ENCODE results near the gene DOCK11. TPM values are rescaled to one million over a fixed set of nuclear protein-coding genes. Genes with fewer than 3 reads are reported as not detected.
"Not testable (repeated sequence)": the region's sequence is repeated elsewhere in the genome, so short reads cannot be mapped to it uniquely, and the experiment has no call there.

Gene DOCK11
- total RNA-seq, 3 donors from 2014 or later: 21.0 to 23.1 (median 22.0) TPM

DNA sequence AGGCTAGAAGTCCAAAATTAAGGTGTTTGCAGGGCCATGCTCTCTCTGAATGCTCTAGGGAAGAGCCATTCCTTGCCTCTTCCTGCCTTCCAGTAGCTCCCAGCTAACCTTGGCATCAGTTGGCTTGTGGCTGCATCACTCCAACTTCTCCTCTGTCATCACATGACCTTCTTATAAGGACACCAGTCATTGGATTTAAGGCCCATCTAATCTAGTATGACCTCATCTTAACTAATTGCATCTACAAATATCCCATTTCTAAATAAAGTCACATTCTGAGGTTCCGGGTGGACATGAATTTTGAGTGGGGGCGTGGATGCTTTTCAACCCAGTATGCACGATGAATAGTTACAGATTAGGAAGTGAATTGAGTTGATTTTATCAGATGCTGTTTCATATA, 89.7 kb downstream of the DOCK11 start:
- peaks cover 30% of the 10 kb centered on the region for H3K36me3 Mint-ChIP-seq (ENCODE audit: insufficient read depth)
- ATAC-seq: no peak
- no peak overlapping the region for H3K4me3 Mint-ChIP-seq
- no peaks in the 10 kb centered on the region for H3K4me1 Mint-ChIP-seq (ENCODE audit: low read depth)
- H3K9me3 Mint-ChIP-seq: no peaks in the 10 kb centered on the region
- H3K27me3 Mint-ChIP-seq (ENCODE audit: low read depth): no peaks in the 10 kb centered on the region
- no peak for DNase-seq

DNA sequence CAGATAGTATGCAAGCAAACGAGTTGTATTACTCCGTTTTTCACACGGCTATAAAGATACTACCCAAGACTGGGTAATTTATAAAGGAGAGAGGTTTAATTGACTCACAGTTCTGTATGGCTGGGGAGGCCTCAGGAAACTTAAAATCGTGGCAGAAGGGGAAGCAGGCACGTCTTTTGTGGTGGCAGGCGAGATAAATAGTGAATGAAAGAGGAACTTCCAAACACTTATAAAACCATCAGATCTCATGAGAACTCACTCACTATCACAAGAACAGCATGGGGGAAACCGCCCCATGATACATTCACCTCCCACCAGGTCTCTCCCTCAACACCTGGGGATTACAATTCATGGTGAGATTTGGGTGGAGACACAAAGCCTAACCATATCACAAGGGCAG, 90.6 kb downstream of the DOCK11 start:
- H3K4me3 Mint-ChIP-seq: not testable (repeated sequence)

GRCh38 chrX:118588715-118589114, 93.1 kb downstream of the DOCK11 start:
- Mint-ChIP-seq H3K9me3 (no peaks in the 10 kb centered on the region), H3K4me3 (no peak overlapping the region), H3K4me1 (ENCODE audit: low read depth) (no peaks in the 10 kb centered on the region), H3K36me3 (ENCODE audit: insufficient read depth) (peaks cover 24% of the 10 kb centered on the region), H3K27me3 (ENCODE audit: low read depth) (no peaks in the 10 kb centered on the region)
- no peak for DNase-seq
- no peak for ATAC-seq

More for the DNA sequence above, 90.6 kb downstream of the DOCK11 start:
- DNase-seq; H3K27me3 Mint-ChIP-seq (ENCODE audit: low read depth); H3K4me1 Mint-ChIP-seq (ENCODE audit: low read depth); H3K9me3 Mint-ChIP-seq; ATAC-seq: not testable (repeated sequence)
- H3K36me3 Mint-ChIP-seq (ENCODE audit: insufficient read depth): peaks cover 28% of the 10 kb centered on the region

DNA sequence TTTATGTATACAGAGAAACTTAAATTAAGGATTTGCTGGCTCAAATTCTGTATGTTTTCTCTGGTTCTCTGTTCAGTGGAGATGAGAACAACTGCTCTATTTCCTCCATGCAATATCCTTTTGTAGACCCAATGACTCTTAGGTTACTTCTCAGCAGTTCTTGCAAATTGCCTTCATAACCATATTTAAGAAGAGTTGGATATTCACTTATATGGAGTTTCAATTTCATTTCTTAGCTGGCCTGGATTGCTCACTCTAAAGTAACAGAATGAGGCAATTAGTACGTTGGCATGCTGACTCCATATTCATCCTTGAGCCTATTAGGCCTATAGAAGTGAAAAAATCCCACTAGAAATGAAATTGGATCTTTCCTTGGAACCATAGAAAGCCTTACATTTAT, 93.6 kb downstream of the DOCK11 start:
- no peaks in the 10 kb centered on the region for H3K9me3 Mint-ChIP-seq
- no peaks in the 10 kb centered on the region for H3K4me1 Mint-ChIP-seq (ENCODE audit: low read depth)
- no peak for ATAC-seq
- DNase-seq: no peak
- peaks cover 22% of the 10 kb centered on the region for H3K36me3 Mint-ChIP-seq (ENCODE audit: insufficient read depth)
- H3K27me3 Mint-ChIP-seq (ENCODE audit: low read depth): no peaks in the 10 kb centered on the region
- no peak overlapping the region for H3K4me3 Mint-ChIP-seq

GRCh38 chrX:118593407-118593806, 97.8 kb downstream of the DOCK11 start:
- ATAC-seq (no peak), DNase-seq (no peak)
- Mint-ChIP-seq H3K9me3 (no peaks in the 10 kb centered on the region), H3K27me3 (ENCODE audit: low read depth) (no peaks in the 10 kb centered on the region), H3K36me3 (ENCODE audit: insufficient read depth) (peaks cover 20% of the 10 kb centered on the region), H3K4me3 (no peak overlapping the region), H3K4me1 (ENCODE audit: low read depth) (no peaks in the 10 kb centered on the region)

DNA sequence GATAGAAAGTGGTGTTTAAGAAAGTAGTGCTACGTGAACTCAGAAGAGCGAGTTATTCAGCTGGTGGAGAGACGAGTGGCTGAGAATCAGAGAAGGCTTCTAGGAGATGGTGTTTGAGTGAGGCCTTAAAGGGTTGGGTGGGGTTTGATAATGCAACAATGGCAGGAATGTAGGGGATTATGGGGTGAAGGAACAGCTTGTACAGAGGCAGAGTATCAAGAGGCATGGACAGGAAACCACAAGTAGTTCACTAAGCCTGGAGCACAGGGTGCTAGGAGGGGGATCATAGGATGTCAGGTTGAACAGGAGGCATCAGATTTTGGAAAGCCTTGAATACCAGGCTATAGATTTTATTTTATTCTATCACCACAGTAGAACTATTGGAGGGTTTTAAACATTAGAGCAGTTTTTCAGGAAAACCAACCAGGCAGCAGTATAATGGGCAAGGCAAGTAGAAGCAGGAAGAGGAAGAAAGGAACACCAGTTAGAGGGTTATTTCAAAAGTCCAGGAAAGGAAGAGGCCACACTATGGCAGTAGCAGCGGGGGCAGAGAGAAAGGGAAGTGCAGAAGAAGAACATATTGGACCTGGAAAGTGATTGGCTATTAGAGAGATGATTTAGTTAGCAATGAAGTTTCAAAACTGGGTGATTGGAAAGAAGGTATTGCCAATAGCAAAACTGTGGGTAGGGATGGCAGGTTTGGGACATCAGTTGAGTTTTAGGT, 99.2 kb downstream of the DOCK11 start:
- H3K9me3 Mint-ChIP-seq: no peaks in the 10 kb centered on the region
- H3K36me3 Mint-ChIP-seq (ENCODE audit: insufficient read depth): peaks cover 20% of the 10 kb centered on the region
- ATAC-seq (no peak), DNase-seq (no peak)
- no peak overlapping the region for H3K4me3 Mint-ChIP-seq
- no peaks in the 10 kb centered on the region for H3K4me1 Mint-ChIP-seq (ENCODE audit: low read depth)
- H3K27me3 Mint-ChIP-seq (ENCODE audit: low read depth): no peaks in the 10 kb centered on the region

DNA sequence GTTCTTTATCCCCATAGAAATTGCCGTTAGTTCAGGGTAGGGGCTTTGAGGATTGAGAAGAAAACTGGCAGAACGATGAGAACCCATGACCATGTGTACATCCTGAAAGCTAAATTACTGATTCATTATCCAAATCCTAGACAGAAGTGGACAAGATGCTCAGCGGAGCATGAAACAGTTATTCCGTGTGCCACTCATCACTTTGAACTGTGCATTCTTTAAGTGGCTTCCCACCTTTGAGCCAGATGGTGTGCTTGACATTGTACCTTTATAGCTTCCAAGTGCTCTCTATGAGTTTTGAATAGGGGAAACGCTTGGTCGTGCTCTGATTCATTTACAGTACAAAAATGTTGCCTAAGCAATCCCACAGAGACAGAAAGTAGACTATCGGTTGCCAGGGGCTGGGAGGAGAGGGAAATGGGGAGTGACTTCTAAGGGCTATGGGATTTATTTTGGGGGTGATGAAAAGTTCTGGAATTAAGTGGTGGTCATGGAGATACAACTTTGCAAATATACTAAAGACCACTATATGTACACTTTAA, 100.0 kb downstream of the DOCK11 start:
- DNase-seq (no peak), ATAC-seq (no peak)
- Mint-ChIP-seq H3K4me3 (no peak overlapping the region), H3K27me3 (ENCODE audit: low read depth) (no peaks in the 10 kb centered on the region), H3K4me1 (ENCODE audit: low read depth) (no peaks in the 10 kb centered on the region), H3K9me3 (no peaks in the 10 kb centered on the region), H3K36me3 (ENCODE audit: insufficient read depth) (peaks cover 20% of the 10 kb centered on the region)

DNA sequence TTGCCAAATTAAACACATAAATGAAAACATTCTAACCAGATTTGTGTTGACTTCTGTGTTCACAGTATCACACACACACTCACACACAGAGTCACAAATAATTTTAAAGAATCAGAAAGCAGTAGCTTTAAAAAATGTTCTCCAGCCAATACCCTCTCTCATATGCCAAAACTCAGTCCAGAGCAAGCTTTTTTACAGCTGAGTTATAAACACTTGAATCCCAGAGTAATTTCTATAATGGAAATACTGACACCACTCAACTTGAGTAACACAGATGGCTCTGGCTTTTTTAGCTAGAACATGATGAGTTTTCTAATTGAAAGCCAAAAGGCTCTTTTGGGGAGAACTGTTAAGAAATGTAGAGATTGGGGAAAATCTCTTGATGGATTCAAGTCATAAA, 100.8 kb downstream of the DOCK11 start:
- Mint-ChIP-seq H3K27me3 (ENCODE audit: low read depth) (no peaks in the 10 kb centered on the region), H3K36me3 (ENCODE audit: insufficient read depth) (peaks cover 16% of the 10 kb centered on the region)

DNA sequence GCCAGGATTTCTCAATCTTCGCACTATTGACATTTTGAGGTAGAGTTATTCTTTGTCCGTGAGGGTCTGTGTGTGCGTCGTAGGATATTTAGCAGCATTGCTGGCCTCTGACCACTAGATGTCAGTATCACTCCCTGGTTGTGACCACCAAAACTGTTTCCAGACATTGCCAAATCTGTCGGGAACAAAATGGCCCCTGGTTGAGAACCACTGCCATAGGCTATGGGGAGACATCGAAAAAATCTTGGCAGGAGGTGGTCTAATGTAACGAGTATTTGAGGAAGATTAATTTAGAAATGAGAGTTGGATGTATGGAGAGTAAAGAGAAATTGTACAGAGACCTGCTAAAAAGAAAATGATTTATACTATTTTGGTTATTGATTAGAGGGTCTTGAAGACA, 108.4 kb downstream of the DOCK11 start:
- H3K4me1 Mint-ChIP-seq (ENCODE audit: low read depth): peaks cover 19% of the 10 kb centered on the region
- peak; percentile 60 to 77 for ATAC-seq
- no peak overlapping the region for H3K4me3 Mint-ChIP-seq
- no peaks in the 10 kb centered on the region for H3K27me3 Mint-ChIP-seq (ENCODE audit: low read depth)
- DNase-seq: peak; percentile 6
- H3K9me3 Mint-ChIP-seq: no peaks in the 10 kb centered on the region
- peaks cover 6% of the 10 kb centered on the region for H3K36me3 Mint-ChIP-seq (ENCODE audit: insufficient read depth)

More for the DNA sequence above, 100.8 kb downstream of the DOCK11 start:
- DNase-seq: no peak
- Mint-ChIP-seq H3K4me1 (ENCODE audit: low read depth) (no peaks in the 10 kb centered on the region), H3K4me3 (no peak overlapping the region), H3K9me3 (no peaks in the 10 kb centered on the region)
- ATAC-seq: no peak

- Mint-ChIP-seq H3K27me3 (ENCODE audit: low read depth) (no peaks in the 10 kb centered on the region), H3K4me1 (ENCODE audit: low read depth) (no peaks in the 10 kb centered on the region), H3K36me3 (ENCODE audit: insufficient read depth) (peaks cover 24% of the 10 kb centered on the region), H3K4me3 (no peak overlapping the region), H3K9me3 (no peaks in the 10 kb centered on the region)
- ATAC-seq (no peak), DNase-seq (no peak)
These were observed 116.7 kb downstream of the DOCK11 start for GRCh38 chrX:118612290-118612689.

- ATAC-seq: no peak
- H3K27me3 Mint-ChIP-seq (ENCODE audit: low read depth): no peaks in the 10 kb centered on the region
- no peaks in the 10 kb centered on the region for H3K4me1 Mint-ChIP-seq (ENCODE audit: low read depth)
- no peak overlapping the region for H3K4me3 Mint-ChIP-seq
- H3K9me3 Mint-ChIP-seq: no peaks in the 10 kb centered on the region
- no peak for DNase-seq
- H3K36me3 Mint-ChIP-seq (ENCODE audit: insufficient read depth): peaks cover 27% of the 10 kb centered on the region
These were observed 118.5 kb downstream of the DOCK11 start for GRCh38 chrX:118614150-118614549.

DNA sequence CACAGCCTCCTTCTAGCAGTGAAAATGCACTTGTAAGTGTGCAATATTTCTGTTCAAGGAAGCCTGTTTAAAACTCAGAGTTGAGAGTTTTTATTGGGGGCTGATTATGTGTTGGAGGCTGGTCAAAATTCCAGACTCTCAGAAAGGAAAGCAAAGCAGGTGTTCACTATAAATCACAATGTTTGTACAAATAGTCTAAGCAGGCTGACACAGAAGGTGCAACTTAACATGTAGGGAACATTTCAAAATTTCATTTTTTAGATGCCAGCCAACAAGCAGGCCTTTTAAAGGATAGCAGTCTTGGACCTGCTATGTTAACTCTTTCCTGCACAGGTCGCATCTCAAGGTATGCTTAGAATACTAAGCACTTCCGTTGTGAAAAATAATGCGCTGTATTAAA, 119.5 kb downstream of the DOCK11 start:
- Mint-ChIP-seq H3K4me1 (ENCODE audit: low read depth) (no peaks in the 10 kb centered on the region), H3K9me3 (no peaks in the 10 kb centered on the region), H3K27me3 (ENCODE audit: low read depth) (no peaks in the 10 kb centered on the region), H3K4me3 (no peak overlapping the region), H3K36me3 (ENCODE audit: insufficient read depth) (peaks cover 26% of the 10 kb centered on the region)
- DNase-seq: no peak
- no peak for ATAC-seq

DNA sequence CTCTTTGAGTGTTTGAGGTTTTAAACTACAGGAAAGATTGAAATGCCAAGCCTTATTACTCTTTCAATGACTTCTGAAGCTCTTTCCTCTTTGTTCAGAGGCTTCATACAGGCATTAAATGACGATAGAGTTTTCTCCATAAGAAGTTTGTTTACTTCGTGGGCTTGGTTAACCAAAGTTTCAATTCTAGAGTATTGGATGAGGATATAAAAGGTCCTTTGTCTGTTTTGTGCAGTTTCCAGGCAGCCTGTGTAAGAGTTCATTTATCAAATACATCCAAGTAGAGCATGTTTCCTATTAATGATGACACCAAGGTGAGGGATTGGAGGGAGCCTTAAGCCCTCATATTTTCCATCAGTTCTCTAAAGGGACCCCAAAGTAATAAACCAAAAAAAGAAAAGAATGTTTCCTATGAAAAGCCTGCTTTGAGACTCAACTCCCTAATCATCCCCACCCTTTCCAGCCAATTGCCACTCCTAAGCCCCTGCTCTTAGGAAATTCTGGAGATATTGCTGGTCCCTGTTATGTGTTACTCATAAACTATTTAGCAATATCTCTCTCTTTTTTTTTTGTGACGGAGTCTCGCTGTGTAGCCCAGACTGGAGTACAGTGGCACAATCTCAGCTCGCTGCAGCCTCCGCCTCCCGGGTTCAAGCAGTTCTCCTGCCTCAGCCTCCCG, 125.6 kb downstream of the DOCK11 start:
- ATAC-seq: no peak
- Mint-ChIP-seq H3K4me3 (no peak overlapping the region), H3K4me1 (ENCODE audit: low read depth) (no peaks in the 10 kb centered on the region), H3K9me3 (no peaks in the 10 kb centered on the region), H3K27me3 (ENCODE audit: low read depth) (no peaks in the 10 kb centered on the region), H3K36me3 (ENCODE audit: insufficient read depth) (peaks cover 6% of the 10 kb centered on the region)
- no peak for DNase-seq

GRCh38 chrX:118623062-118623461, 127.4 kb downstream of the DOCK11 start:
- ATAC-seq (no peak), DNase-seq (no peak)
- Mint-ChIP-seq H3K4me1 (ENCODE audit: low read depth) (no peaks in the 10 kb centered on the region), H3K4me3 (no peak overlapping the region), H3K9me3 (no peaks in the 10 kb centered on the region), H3K36me3 (ENCODE audit: insufficient read depth) (peaks cover 9% of the 10 kb centered on the region), H3K27me3 (ENCODE audit: low read depth) (no peaks in the 10 kb centered on the region)

- Mint-ChIP-seq H3K36me3 (ENCODE audit: insufficient read depth) (peaks cover 11% of the 10 kb centered on the region), H3K4me3 (no peak overlapping the region), H3K4me1 (ENCODE audit: low read depth) (no peaks in the 10 kb centered on the region), H3K9me3 (no peaks in the 10 kb centered on the region), H3K27me3 (ENCODE audit: low read depth) (no peaks in the 10 kb centered on the region)
- ATAC-seq (no peak), DNase-seq (no peak)
These were observed 130.7 kb downstream of the DOCK11 start for GRCh38 chrX:118626346-118626745.

Data from activated T-cell treated with anti-CD3 and anti-CD28 coated beads, Interleukin-2, amount 50 U/mL, for 4 hours (primary cell).